CD4-positive, alpha-beta memory T cell (primary cell): Measurements from ENCODE around the gene PPP6R1. TPM values are rescaled to one million over a fixed set of nuclear protein-coding genes. Genes with fewer than 3 reads are reported as not detected.
A peak's percentile ranks its signal among the peaks of the same experiment; 100 is the strongest.

Source experiments
- CTCF ChIA-PET: fragments of 350-600 bp; sonication (Branson Sonifier 250); formaldehyde crosslinking; loops from one replicate; lab custom pipeline; 2021; ENCODE audit warnings: inconsistent platforms; ENCODE audit not compliant: partially characterized antibody; lab: Charles Lee
- POLR2A ChIA-PET: fragments of 350-600 bp; sonication (Branson Sonifier 250); formaldehyde crosslinking; loops from one replicate; lab custom pipeline; 2021; ENCODE audit not compliant: partially characterized antibody; lab: Charles Lee
- DNase-seq, 5 donors: peaks; one replicate each; pipeline versions ENCODE4 v3.0.0 to v3.0.0-alpha.2; 2020 to 2022; ENCODE audit warnings: mixed read lengths in 1 of 5
- H3K27ac ChIP-seq: one replicate; pipeline ENCODE4 v1.7.0; 2013; ENCODE audit warnings: low read depth, low read length
- H3K27me3 ChIP-seq: 2 replicates; pipeline ENCODE4 v1.7.0; 2013; ENCODE audit warnings: mild to moderate bottlenecking, low read length, moderate library complexity; ENCODE audit not compliant: insufficient read depth
- H3K36me3 ChIP-seq: 2 replicates; pipeline ENCODE4 v1.7.0; 2013; ENCODE audit warnings: mild to moderate bottlenecking, low read length, moderate library complexity; ENCODE audit not compliant: insufficient read depth
- H3K4me1 ChIP-seq: 2 replicates; pipeline ENCODE4 v1.7.0; 2013; ENCODE audit warnings: mild to moderate bottlenecking, low read length, moderate library complexity; ENCODE audit not compliant: insufficient read depth
- H3K4me3 ChIP-seq, 2 donors: one replicate each; pipeline ENCODE4 v1.7.0; 2013; ENCODE audit warnings: low read length in 2 of 2, mild to moderate bottlenecking in 1 of 2
- H3K9me3 ChIP-seq, 2 donors: one replicate each; pipeline ENCODE4 v1.7.0; 2013; ENCODE audit warnings: low read length in 2 of 2, control low read depth in 1 of 2; ENCODE audit not compliant: control insufficient read depth in 1 of 2
- H3K27ac Mint-ChIP-seq, 7 donors: one replicate each; pipeline ENCODE4 v1.8.0; 2020 to 2021; ENCODE audit warnings: mixed read lengths in 7 of 7, mild to moderate bottlenecking in 6 of 7, inconsistent platforms in 3 of 7, moderate library complexity in 3 of 7
- H3K27me3 Mint-ChIP-seq, 2 donors: one replicate each; pipeline ENCODE4 v1.8.0; 2020 to 2021; ENCODE audit warnings: mixed read lengths in 2 of 2
- H3K36me3 Mint-ChIP-seq, 2 donors: one replicate each; pipeline ENCODE4 v1.8.0; 2020 to 2021; ENCODE audit warnings: mixed read lengths in 2 of 2, inconsistent platforms in 1 of 2, mild to moderate bottlenecking in 1 of 2
- H3K4me1 Mint-ChIP-seq, 4 donors: one replicate each; pipeline ENCODE4 v1.8.0; 2020 to 2021; ENCODE audit warnings: mixed read lengths in 4 of 4, mild to moderate bottlenecking in 1 of 4
- H3K4me3 Mint-ChIP-seq, 8 donors: one replicate each; pipeline ENCODE4 v1.8.0; 2020 to 2021; ENCODE audit warnings: mixed read lengths in 8 of 8, mild to moderate bottlenecking in 7 of 8, moderate library complexity in 6 of 8, inconsistent platforms in 3 of 8
- H3K9me3 Mint-ChIP-seq, 8 donors: one replicate each; pipeline ENCODE4 v1.8.0; 2020 to 2021; ENCODE audit warnings: mixed read lengths in 8 of 8, mild to moderate bottlenecking in 5 of 8, inconsistent platforms in 3 of 8, moderate library complexity in 1 of 8
- intact Hi-C: fragments of 100-400 bp; cut with micrococcal nuclease; formaldehyde crosslinking; loops from one replicate; pipeline ENCODE4 v1.15.1; 2023
- polyA plus RNA-seq, 2 donors: library from polyadenylated mRNA; unstranded; fragments of 300-500 nt; fragmentation: Illumina TruSeq; gene quantifications; one replicate each; pipeline ENCODE4 v1.2.3, GENCODE V29; 2021
- total RNA-seq, 2 experiments: library from RNA; stranded (reverse); gene quantifications; one replicate each; pipeline ENCODE4 v1.2.3, GENCODE V29; 2021

PPP6R1 gene, protein sequence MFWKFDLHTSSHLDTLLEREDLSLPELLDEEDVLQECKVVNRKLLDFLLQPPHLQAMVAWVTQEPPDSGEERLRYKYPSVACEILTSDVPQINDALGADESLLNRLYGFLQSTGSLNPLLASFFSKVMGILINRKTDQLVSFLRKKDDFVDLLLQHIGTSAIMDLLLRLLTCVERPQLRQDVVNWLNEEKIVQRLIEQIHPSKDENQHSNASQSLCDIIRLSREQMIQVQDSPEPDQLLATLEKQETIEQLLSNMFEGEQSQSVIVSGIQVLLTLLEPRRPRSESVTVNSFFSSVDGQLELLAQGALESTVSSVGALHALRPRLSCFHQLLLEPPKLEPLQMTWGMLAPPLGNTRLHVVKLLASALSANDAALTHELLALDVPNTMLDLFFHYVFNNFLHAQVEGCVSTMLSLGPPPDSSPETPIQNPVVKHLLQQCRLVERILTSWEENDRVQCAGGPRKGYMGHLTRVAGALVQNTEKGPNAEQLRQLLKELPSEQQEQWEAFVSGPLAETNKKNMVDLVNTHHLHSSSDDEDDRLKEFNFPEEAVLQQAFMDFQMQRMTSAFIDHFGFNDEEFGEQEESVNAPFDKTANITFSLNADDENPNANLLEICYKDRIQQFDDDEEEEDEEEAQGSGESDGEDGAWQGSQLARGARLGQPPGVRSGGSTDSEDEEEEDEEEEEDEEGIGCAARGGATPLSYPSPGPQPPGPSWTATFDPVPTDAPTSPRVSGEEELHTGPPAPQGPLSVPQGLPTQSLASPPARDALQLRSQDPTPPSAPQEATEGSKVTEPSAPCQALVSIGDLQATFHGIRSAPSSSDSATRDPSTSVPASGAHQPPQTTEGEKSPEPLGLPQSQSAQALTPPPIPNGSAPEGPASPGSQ
- 100 to 1,000 TPM; 161 to 162 TPM for total RNA-seq
- polyA plus RNA-seq: 100 to 1,000 TPM in 1 of 2 donors, 10 to 100 TPM in 1; 22.9 to 107 TPM

DNA sequence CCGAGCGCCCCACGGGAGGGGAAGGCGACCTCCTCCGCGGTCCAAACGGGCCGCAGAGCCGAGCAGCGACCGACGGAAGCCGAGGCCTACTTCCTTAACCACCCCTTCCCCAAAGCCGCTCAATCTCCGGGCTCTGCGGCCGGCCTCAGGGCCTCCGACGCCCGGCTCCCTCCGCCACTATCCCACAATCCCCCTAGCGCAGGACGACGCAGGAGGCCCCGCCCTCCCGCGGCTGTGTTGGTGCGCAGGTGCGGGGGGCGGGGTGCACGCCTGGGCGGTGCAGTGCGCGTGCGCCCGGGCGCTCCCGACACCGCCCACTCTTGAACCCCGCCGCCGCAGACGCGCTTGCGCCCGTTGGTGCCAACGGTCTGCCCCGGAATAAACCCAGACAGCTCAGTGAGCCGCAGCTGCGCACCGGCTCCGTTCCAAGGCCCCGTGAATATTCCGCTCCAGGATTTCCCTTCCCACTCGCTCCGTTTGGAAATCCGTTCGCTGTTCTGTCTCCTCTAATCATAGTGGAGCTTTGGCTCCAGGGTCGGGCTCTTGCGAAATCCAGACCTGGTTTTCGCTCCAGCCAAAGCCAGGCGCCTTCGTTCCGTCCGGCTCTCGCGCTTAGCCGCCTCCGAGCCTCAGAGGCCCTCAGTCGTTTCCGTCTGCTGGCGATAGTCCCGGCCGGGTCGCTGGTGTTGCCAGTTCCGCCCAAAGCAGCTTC, at the start of gene PPP6R1:
PPP6R1 (minus strand) TSS at position 190 of the 712 bp plus-strand sequence. CDS start 11,914 bp downstream, outside the sequence.
- Mint-ChIP-seq H3K36me3 (peaks cover 9 to 32% of the 10 kb centered on the region in 2 donors), H3K27me3 (peaks cover 0 to 2% of the 10 kb centered on the region in 2 donors), H3K4me3 (peak within 1 kb of the TSS; percentile 93 to 100 (median 98)), H3K9me3 (peaks cover 0 to 2% (median 0%) of the 10 kb centered on the region in 8 donors), H3K4me1 (peaks cover 23 to 50% (median 38%) of the 10 kb centered on the region in 4 donors), H3K27ac (peak within 1 kb of the TSS; percentile 97 to 100 (median 99))
- intact Hi-C loops: loop anchor here (1.0 to 10.0 kb wide), 11 partner anchors 21 to 395 kb away; partner anchors contain the start of genes FIZ1, HSPBP1, KMT5C and PPP1R12C
- H3K9me3 ChIP-seq: no peaks in the 10 kb centered on the region
- H3K4me3 ChIP-seq: peak within 1 kb of the TSS; percentile 79 to 92
- ChIA-PET POLR2A (interaction anchor here (0.6 to 9.5 kb wide), 32 partner anchors 9 to 1392 kb away, joined by 3 to 199 read pairs (median 5); partner anchors contain the start of genes BRSK1, FIZ1, HSPBP1 and KMT5C), CTCF (interaction anchor here (1.1 to 3.1 kb wide), 7 partner anchors 21 to 208 kb away, joined by 3 to 20 read pairs (median 4); partner anchors contain the start of genes HSPBP1 and TMEM238)
- no peaks in the 10 kb centered on the region for H3K36me3 ChIP-seq
- H3K27me3 ChIP-seq: no peaks in the 10 kb centered on the region
- peak; percentile 94 to 98 (median 96) for DNase-seq
- peak within 1 kb of the TSS; percentile 92 for H3K27ac ChIP-seq
- peaks cover 44% of the 10 kb centered on the region for H3K4me1 ChIP-seq

DNA sequence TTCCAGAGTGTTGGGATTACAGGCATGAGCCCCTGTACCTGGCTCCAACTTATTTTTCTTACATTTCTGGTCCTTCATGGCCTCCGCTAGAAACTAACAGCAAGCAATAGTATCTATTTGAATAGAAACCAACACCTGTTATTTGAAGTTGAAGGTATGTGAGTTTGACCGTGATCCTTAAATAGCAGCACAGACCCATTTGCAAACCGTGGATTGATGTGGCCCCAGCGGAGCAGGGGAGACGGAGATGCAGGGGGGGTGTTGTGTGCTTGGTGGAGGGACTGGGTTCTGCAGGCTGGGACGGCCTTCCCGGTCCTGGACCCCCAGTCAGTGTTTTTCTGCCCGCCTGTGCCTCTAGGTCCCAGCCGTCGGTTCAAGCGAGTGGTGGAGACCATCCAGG, 49.5 kb upstream of the PPP6R1 start:
- Mint-ChIP-seq H3K27ac (no peak overlapping the region), H3K27me3 (peaks cover 0 to 2% of the 10 kb centered on the region in 2 donors), H3K4me1 (peaks cover 1 to 7% (median 4%) of the 10 kb centered on the region in 4 donors), H3K4me3 (no peak overlapping the region), H3K36me3 (no peaks in the 10 kb centered on the region), H3K9me3 (no peaks in the 10 kb centered on the region)
- H3K4me3 ChIP-seq: no peak overlapping the region
- H3K9me3 ChIP-seq: no peaks in the 10 kb centered on the region
- H3K36me3 ChIP-seq: no peaks in the 10 kb centered on the region
- no peaks in the 10 kb centered on the region for H3K4me1 ChIP-seq
- ChIA-PET POLR2A (no interaction called here), CTCF (no interaction called here)
- no peak overlapping the region for H3K27ac ChIP-seq
- DNase-seq: no peak
- intact Hi-C loops: no loop called here
- H3K27me3 ChIP-seq: no peaks in the 10 kb centered on the region

DNA sequence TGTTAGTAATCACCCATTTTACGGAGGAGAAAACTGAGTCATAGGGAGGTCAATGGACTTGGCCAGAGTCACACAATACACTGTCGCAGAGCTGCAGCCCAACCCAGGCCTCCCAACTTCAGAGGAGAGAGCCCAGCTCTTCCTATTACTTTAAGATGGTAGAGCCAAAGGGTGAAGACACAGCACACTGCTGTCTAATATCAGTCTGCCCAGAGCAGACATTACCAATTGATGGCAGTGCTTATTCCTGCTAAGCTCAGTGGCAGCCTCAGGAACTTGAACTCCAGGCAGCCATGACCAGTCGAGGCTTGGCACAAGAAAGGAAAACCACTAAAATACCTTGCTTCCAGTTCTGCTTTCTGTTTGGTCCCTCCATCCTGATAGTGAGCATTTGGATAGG, 47.9 kb upstream of the PPP6R1 start:
- POLR2A ChIA-PET: no interaction called here
- CTCF ChIA-PET: interaction anchor here (2.0 to 2.2 kb wide), 2 partner anchors 15 to 197 kb away, joined by 5 to 7 read pairs; no protein-coding TSS in a partner anchor
- no peak for DNase-seq
- Histone ChIP-seq H3K4me3 (no peak overlapping the region), H3K27ac (no peak overlapping the region), H3K4me1 (peaks cover 6% of the 10 kb centered on the region), H3K9me3 (no peaks in the 10 kb centered on the region), H3K27me3 (no peaks in the 10 kb centered on the region), H3K36me3 (no peaks in the 10 kb centered on the region)
- Mint-ChIP-seq H3K9me3 (no peaks in the 10 kb centered on the region), H3K27ac (no peak overlapping the region), H3K36me3 (no peaks in the 10 kb centered on the region), H3K4me3 (no peak overlapping the region), H3K4me1 (peaks cover 4 to 11% (median 8%) of the 10 kb centered on the region in 4 donors), H3K27me3 (no peaks in the 10 kb centered on the region)
- intact Hi-C loops: no loop called here

DNA sequence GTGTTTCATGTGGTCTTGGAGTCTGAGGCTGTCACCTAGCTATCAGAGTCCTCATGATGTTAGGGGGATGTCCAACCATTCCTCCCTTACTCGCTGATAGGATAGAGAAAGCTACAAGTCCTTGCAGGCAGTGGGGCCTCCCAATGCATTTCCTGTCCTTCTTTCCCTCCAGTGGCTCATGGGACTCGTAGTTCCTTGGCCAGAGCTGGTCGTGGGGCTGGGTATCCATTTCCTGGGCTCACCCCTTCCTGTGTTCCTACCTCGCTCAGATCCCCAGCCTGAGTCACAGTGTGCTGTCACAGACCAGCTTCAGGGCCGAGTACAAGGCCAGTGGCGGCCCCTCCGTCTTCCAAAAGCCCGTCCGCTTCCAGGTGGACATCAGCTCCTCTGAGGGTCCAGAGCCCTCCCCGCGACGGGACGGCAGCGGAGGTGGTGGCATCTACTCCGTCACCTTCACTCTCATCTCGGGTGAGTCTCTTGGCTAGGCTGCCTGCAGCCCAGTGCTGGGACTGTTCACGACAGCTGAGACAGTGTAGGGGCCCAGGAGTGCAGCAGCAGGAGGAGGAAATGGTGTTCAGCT, 47.3 kb upstream of the PPP6R1 start:
- intact Hi-C loops: no loop called here
- Mint-ChIP-seq H3K4me3 (no peak overlapping the region), H3K9me3 (no peaks in the 10 kb centered on the region), H3K27ac (peak overlapping the region in 1 of 7 donors; percentile 70), H3K4me1 (peaks cover 6 to 17% (median 10%) of the 10 kb centered on the region in 4 donors), H3K27me3 (no peaks in the 10 kb centered on the region), H3K36me3 (no peaks in the 10 kb centered on the region)
- Histone ChIP-seq H3K36me3 (no peaks in the 10 kb centered on the region), H3K4me1 (peaks cover 11% of the 10 kb centered on the region), H3K4me3 (no peak overlapping the region), H3K9me3 (no peaks in the 10 kb centered on the region), H3K27ac (no peak overlapping the region), H3K27me3 (no peaks in the 10 kb centered on the region)
- DNase-seq: no peak
- POLR2A ChIA-PET: interaction anchor here (0.6 kb wide), 1 partner anchor 101 kb away, joined by 3 read pairs; no protein-coding TSS in a partner anchor
- CTCF ChIA-PET: interaction anchor here (2.0 to 2.2 kb wide), 2 partner anchors 14 to 198 kb away, joined by 5 to 7 read pairs; no protein-coding TSS in a partner anchor

DNA sequence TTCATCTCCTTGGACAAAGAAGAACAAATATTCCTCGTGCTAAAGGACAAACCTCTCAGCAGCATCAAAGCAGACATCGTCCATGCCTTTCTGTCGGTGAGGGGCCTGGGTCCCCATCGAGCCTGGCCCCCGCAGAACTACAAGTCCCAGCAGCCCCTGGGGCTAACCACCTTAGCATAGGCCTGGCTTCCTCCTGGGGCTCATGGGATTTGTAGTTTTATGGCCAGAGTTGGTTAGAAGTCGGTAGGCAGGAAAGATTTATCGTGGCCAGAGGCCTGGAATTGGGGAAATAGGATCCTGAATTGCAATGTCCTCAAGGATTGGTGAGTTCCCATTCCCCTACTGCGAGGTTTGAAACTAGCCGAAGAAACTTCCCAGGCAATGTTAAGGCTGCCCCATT, 46.7 kb upstream of the PPP6R1 start:
- Histone ChIP-seq H3K9me3 (no peaks in the 10 kb centered on the region), H3K27ac (no peak overlapping the region), H3K4me1 (peaks cover 11% of the 10 kb centered on the region), H3K4me3 (no peak overlapping the region), H3K27me3 (no peaks in the 10 kb centered on the region), H3K36me3 (no peaks in the 10 kb centered on the region)
- Mint-ChIP-seq H3K27me3 (no peaks in the 10 kb centered on the region), H3K36me3 (no peaks in the 10 kb centered on the region), H3K9me3 (no peaks in the 10 kb centered on the region), H3K4me3 (peak overlapping the region in 1 of 8 donors; percentile 27), H3K4me1 (peaks cover 6 to 21% (median 10%) of the 10 kb centered on the region in 4 donors), H3K27ac (peak overlapping the region in 2 of 7 donors; percentile 70 to 86)
- intact Hi-C loops: no loop called here
- ChIA-PET POLR2A (interaction anchor here (0.6 kb wide), 1 partner anchor 102 kb away, joined by 3 read pairs; no protein-coding TSS in a partner anchor), CTCF (interaction anchor here (2.0 to 2.2 kb wide), 2 partner anchors 14 to 199 kb away, joined by 5 to 7 read pairs; no protein-coding TSS in a partner anchor)
- peak; percentile 50 to 63 (median 52) for DNase-seq

DNA sequence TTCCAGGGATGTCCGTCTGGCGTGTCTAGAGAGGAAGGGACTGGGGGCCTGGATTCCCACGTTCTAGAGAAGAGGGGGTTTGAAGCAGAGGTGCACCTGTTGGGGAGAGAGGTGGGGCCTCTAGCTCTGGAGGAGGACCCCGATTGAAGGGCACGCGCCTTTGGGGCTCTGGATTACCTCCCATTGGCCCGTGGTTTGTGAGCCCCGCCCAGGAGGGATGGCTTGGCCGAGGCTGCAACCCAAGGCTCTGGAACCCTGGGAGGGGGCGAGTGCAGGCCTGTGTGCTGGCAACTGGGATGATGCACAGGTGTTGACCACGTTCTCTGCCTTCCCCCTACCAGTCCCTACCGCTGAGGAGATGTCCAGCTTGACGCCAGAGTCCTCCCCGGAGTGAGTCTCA, 46.2 kb upstream of the PPP6R1 start:
- Mint-ChIP-seq H3K9me3 (no peaks in the 10 kb centered on the region), H3K4me1 (peaks cover 6 to 21% (median 10%) of the 10 kb centered on the region in 4 donors), H3K36me3 (no peaks in the 10 kb centered on the region), H3K27me3 (no peaks in the 10 kb centered on the region), H3K27ac (no peak overlapping the region), H3K4me3 (no peak overlapping the region)
- no peaks in the 10 kb centered on the region for H3K27me3 ChIP-seq
- peaks cover 11% of the 10 kb centered on the region for H3K4me1 ChIP-seq
- no peaks in the 10 kb centered on the region for H3K9me3 ChIP-seq
- no peak overlapping the region for H3K4me3 ChIP-seq
- no peak overlapping the region for H3K27ac ChIP-seq
- ChIA-PET POLR2A (no interaction called here), CTCF (interaction anchor here (2.0 to 2.2 kb wide), 2 partner anchors 13 to 199 kb away, joined by 5 to 7 read pairs; no protein-coding TSS in a partner anchor)
- DNase-seq: no peak
- intact Hi-C loops: no loop called here
- H3K36me3 ChIP-seq: no peaks in the 10 kb centered on the region
